A673 (cell line): Measurements from ENCODE around the gene SH3RF2. TPM values are rescaled to one million over a fixed set of nuclear protein-coding genes. Genes with fewer than 3 reads are reported as not detected.

Experiments used
- BruUV-seq: library from RNA; stranded (reverse); fragments of 400-500 nt; replicated peaks from 2 replicates; lab custom pipeline; 2021; lab: Mats Ljungman, UMichigan
- CTCF ChIA-PET: fragments of 300-600 bp; sonication (Branson Sonifier 250); formaldehyde crosslinking; loops from one replicate; lab custom pipeline; 2022; ENCODE audit warnings: antibody characterized with exemption; lab: Charles Lee
- POLR2A ChIA-PET: fragments of 300-600 bp; sonication (Branson Sonifier 250); formaldehyde crosslinking; loops from one replicate; lab custom pipeline; 2022; ENCODE audit warnings: antibody characterized with exemption; ENCODE audit not compliant: low non-redundant PET; lab: Charles Lee
- DNase-seq: peaks from one replicate; pipeline ENCODE4 v3.0.0-alpha.2; 2015; ENCODE audit warnings: low spot score
- H3K27ac ChIP-seq: fragments of 200-600 bp; sonication (generic); 2 replicates; pipeline ENCODE4 v1.5.1; 2016; ENCODE audit warnings: mixed run types, low read depth, mild to moderate bottlenecking, mixed read lengths, antibody characterized with exemption, low read length; ENCODE audit not compliant: poor library complexity, severe bottlenecking
- H3K27me3 ChIP-seq: fragments of 200-600 bp; sonication (generic); replicated peaks from 2 replicates; pipeline ENCODE4 v1.6.1; 2017; ENCODE audit warnings: mixed run types, low read depth, mild to moderate bottlenecking, mixed read lengths, antibody characterized with exemption, low read length; ENCODE audit not compliant: insufficient read depth, poor library complexity
- H3K36me3 ChIP-seq: fragments of 200-600 bp; sonication (generic); 2 replicates; pipeline ENCODE4 v1.6.1; 2016; ENCODE audit warnings: mixed run types, mild to moderate bottlenecking, mixed read lengths, antibody characterized with exemption, low read length; ENCODE audit not compliant: insufficient read depth, poor library complexity, severe bottlenecking
- H3K4me1 ChIP-seq: fragments of 200-600 bp; sonication (generic); 2 replicates; pipeline ENCODE4 v1.6.1; 2017; ENCODE audit warnings: mixed run types, mild to moderate bottlenecking, mixed read lengths, antibody characterized with exemption, low read length; ENCODE audit not compliant: insufficient read depth, poor library complexity, severe bottlenecking
- H3K4me3 ChIP-seq: fragments of 200-600 bp; sonication (generic); 2 replicates; pipeline ENCODE4 v1.5.1; 2016; ENCODE audit warnings: low read depth, mixed run types, mild to moderate bottlenecking, mixed read lengths, low read length; ENCODE audit not compliant: poor library complexity, severe bottlenecking
- H3K9me3 ChIP-seq: fragments of 200-600 bp; sonication (generic); 2 replicates; pipeline ENCODE4 v1.6.1; 2016; ENCODE audit warnings: mixed run types, low read depth, mild to moderate bottlenecking, mixed read lengths, antibody characterized with exemption, low read length; ENCODE audit not compliant: poor library complexity, severe bottlenecking
- CTCF ChIP-seq: fragments of 300-800, 200-600 bp; sonication (generic); conservative IDR thresholded peaks from 2 replicates; pipeline ENCODE4 v1.5.1; 2017; ENCODE audit warnings: low read depth, mild to moderate bottlenecking, antibody characterized with exemption, low read length, moderate library complexity, mixed read lengths
- EZH2 ChIP-seq: fragments of 200-600 bp; sonication (generic); IDR thresholded peaks from 2 replicates; pipeline ENCODE4 v1.6.1; 2017; ENCODE audit warnings: borderline replicate concordance, low read depth, mild to moderate bottlenecking, mixed read lengths, antibody characterized with exemption, low read length; ENCODE audit not compliant: poor library complexity, severe bottlenecking
- intact Hi-C: fragments of 100-400 bp; cut with micrococcal nuclease; formaldehyde crosslinking; loops from one replicate; pipeline ENCODE4 v1.10.0; 2022; ENCODE audit not compliant: unreplicated experiment
- total RNA-seq: library from RNA; stranded (reverse); gene quantifications from 2 replicates; pipeline ENCODE4 v1.2.3, GENCODE V29; 2021

SH3RF2 gene
- total RNA-seq, 1 experiment from 2014 or later: 21.1 TPM

GRCh38 chr5:146111409-146111808, 175.0 kb downstream of the SH3RF2 start:
- Histone ChIP-seq H3K4me1 (peaks cover 2% of the 10 kb centered on the region), H3K4me3 (no peak overlapping the region), H3K27me3 (no peaks in the 10 kb centered on the region), H3K27ac (no peak overlapping the region), H3K36me3 (peaks cover 47% of the 10 kb centered on the region), H3K9me3 (no peaks in the 10 kb centered on the region)
- intact Hi-C loops: no loop called here
- POLR2A ChIA-PET: no interaction called here
- BruUV-seq: no TSS peak
- CTCF ChIA-PET: no interaction called here
- TF ChIP-seq EZH2 (no peak), CTCF (no peak)
- DNase-seq: no peak

- intact Hi-C loops: no loop called here
- no peak for DNase-seq
- Histone ChIP-seq H3K27ac (no peak overlapping the region), H3K36me3 (peaks cover 52% of the 10 kb centered on the region), H3K4me1 (peaks cover 11% of the 10 kb centered on the region), H3K4me3 (no peak overlapping the region), H3K9me3 (no peaks in the 10 kb centered on the region), H3K27me3 (no peaks in the 10 kb centered on the region)
- ChIA-PET POLR2A (interaction anchor here (0.5 kb wide), 1 partner anchor 43 kb away, joined by 3 read pairs; no protein-coding TSS in a partner anchor), CTCF (no interaction called here)
- BruUV-seq: no TSS peak
- no peak for TF ChIP-seq EZH2
- no peak for TF ChIP-seq CTCF
Measured at GRCh38 chr5:146112476-146112875, 176.1 kb downstream of the SH3RF2 start.

Other genes starting within 250 kb of the SH3RF2 start
- 50.2 and 55.8 TPM in 2 replicates for gene PRELID2, start 101.2 kb upstream of the SH3RF2 start, total RNA-seq
- not detected in 2 replicates for gene GRXCR2, start 63.6 kb upstream of the SH3RF2 start, total RNA-seq
- gene PLAC8L1, start 169.0 kb downstream of the SH3RF2 start, total RNA-seq: 1.9 and 2.7 TPM in 2 replicates
- gene LARS1, start 246.1 kb downstream of the SH3RF2 start, total RNA-seq: 256 and 271 TPM in 2 replicates